ENCODE measurements around the gene NDUFV1.
"Not testable (repeated sequence)": the region's sequence is repeated elsewhere in the genome, so short reads cannot be mapped to it uniquely, and the experiment has no call there.

DNA sequence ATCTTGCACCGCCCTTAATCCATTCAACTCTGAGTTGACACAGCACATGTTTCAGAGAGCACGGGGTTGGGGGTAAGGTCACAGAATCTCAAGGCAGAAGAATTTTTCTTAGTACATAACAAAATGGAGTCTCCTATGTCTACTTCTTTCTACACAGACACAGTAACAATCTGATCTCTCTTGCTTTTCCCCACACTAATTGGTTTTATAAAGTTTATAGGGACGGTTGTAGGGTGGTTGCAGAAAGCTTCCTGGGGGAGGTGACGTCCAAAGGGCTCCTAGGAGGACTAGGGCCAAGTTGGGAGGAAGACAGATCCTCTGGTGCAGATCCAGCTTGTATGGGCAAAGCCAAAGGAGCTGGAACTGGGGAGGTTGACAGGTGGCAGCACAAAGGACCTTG, 2.6 kb upstream of the NDUFV1 start:
- not testable (repeated sequence) for TF ChIP-seq POLR2A (IDR thresholded peaks at IDR 0.05); CTCF (IDR thresholded peaks at IDR 0.05 in 8 of 11, conservative IDR thresholded peaks at IDR 0.05 in 3 of 11); POLR2AphosphoS5 (IDR thresholded peaks at IDR 0.05)

Data from spleen (tissue), 7 donors.